Measurements from ENCODE around the gene C1orf56. TPM values are rescaled to one million over a fixed set of nuclear protein-coding genes. Genes with fewer than 3 reads are reported as not detected.
"Not testable (repeated sequence)": the region's sequence is repeated elsewhere in the genome, so short reads cannot be mapped to it uniquely, and the experiment has no call there.

The C1orf56 gene
- total and polyA plus RNA-seq, 3 experiments from 2014 or later: 1.6 to 2.7 (median 2.3) TPM

DNA sequence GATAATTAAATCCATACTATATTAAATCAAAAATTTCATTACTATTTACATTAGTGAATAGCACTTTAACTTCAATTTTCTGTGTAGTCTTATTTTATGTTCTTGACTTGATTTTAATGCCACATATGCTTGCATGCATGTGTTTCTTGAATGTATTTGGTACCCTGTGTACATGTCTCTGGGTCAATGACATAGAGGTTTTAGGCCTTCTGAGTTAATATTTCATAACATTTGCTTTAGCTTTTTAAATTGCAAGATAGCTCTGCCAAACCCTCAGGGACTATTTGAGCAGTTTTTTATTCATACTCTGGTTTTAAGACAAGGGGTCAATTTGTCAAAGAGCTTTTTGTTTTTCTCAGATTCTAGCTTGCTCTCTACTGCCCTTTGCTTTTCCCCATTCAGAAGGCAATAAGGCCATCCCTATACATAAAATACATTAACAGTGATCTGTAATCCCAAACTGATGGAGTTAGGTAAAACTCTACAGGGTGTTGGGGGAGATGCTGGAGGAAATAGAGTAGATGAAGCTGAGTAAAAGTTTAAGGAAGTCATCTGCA is 17.6 kb downstream of the C1orf56 start:
- H3K36me3 ChIP-seq (ENCODE audit: insufficient read depth, low read length): no peaks in the 10 kb centered on the region
- Mint-ChIP-seq H3K36me3 (peaks cover 0 to under 1% (median 0%) of the 10 kb centered on the region in 3 donors), H3K27me3 (no peaks in the 10 kb centered on the region), H3K4me1 (peaks cover 18 to 23% (median 22%) of the 10 kb centered on the region in 3 donors), H3K27ac (peak overlapping the region in 2 of 8 donors; percentile 23 to 71), H3K9me3 (no peaks in the 10 kb centered on the region), H3K4me3 (peak overlapping the region in 1 of 7 donors; percentile 17)
- no peak overlapping the region for H3K27ac ChIP-seq (ENCODE audit: low read depth, low read length)
- no peak overlapping the region for H3K4me3 ChIP-seq (ENCODE audit: low read length)
- no peak for DNase-seq
- no peaks in the 10 kb centered on the region for H3K27me3 ChIP-seq (ENCODE audit: insufficient read depth, low read length, poor library complexity, severe bottlenecking)
- POLR2A ChIA-PET: interaction anchor here (0.7 to 1.0 kb wide), 2 partner anchors 17 to 18 kb away, joined by 3 read pairs; partner anchors contain the start of gene C1orf56
- CTCF ChIA-PET: interaction anchor here (0.6 to 2.0 kb wide), 5 partner anchors 11 to 701 kb away, joined by 3 to 6 read pairs (median 4); partner anchors contain the start of genes C1orf56 and RPRD2
- no peaks in the 10 kb centered on the region for H3K4me1 ChIP-seq (ENCODE audit: insufficient read depth, low read length)
- H3K9me3 ChIP-seq (ENCODE audit: low read length): no peaks in the 10 kb centered on the region

DNA sequence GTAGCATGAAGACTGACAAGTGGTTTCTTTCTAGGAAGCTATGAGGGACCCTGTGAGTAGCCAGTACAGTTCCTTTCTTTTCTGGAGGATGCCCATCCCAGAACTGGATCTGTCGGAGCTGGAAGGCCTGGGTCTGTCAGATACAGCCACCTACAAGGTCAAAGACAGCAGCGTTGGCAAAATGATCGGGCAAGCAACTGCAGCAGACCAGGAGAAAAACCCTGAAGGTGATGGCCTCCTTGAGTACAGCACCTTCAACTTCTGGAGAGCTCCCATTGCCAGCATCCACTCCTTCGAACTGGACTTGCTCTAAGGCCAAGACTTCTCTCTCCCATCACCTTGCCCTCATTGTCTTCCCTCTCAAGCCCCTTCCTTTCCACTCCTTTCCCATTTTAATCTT is 19.6 kb downstream of the C1orf56 start:
- H3K27me3 Mint-ChIP-seq: no peaks in the 10 kb centered on the region
- H3K27ac ChIP-seq (ENCODE audit: low read depth, low read length): no peak overlapping the region
- H3K4me3 ChIP-seq (ENCODE audit: low read length): no peak overlapping the region
- ChIA-PET POLR2A (interaction anchor here (0.6 kb wide), 1 partner anchor 9 kb away, joined by 4 read pairs; no protein-coding TSS in a partner anchor), CTCF (interaction anchor here (1.2 kb wide), 1 partner anchor 42 kb away, joined by 4 read pairs; no protein-coding TSS in a partner anchor)
- H3K9me3 ChIP-seq (ENCODE audit: low read length): no peaks in the 10 kb centered on the region
- H3K4me1 ChIP-seq (ENCODE audit: insufficient read depth, low read length): peaks cover 10% of the 10 kb centered on the region
- H3K4me3 Mint-ChIP-seq: peak overlapping the region in 1 of 7 donors; percentile 64
- no peaks in the 10 kb centered on the region for H3K27me3 ChIP-seq (ENCODE audit: insufficient read depth, low read length, poor library complexity, severe bottlenecking)
- DNase-seq: no peak
- H3K4me1 Mint-ChIP-seq: peaks cover 18 to 20% (median 19%) of the 10 kb centered on the region in 3 donors
- peak overlapping the region in 3 of 8 donors; percentile 11 to 94 (median 66) for H3K27ac Mint-ChIP-seq
- H3K9me3 Mint-ChIP-seq: no peaks in the 10 kb centered on the region
- no peaks in the 10 kb centered on the region for H3K36me3 ChIP-seq (ENCODE audit: insufficient read depth, low read length)
- H3K36me3 Mint-ChIP-seq: peaks cover 0 to 13% (median 0%) of the 10 kb centered on the region in 3 donors

DNA sequence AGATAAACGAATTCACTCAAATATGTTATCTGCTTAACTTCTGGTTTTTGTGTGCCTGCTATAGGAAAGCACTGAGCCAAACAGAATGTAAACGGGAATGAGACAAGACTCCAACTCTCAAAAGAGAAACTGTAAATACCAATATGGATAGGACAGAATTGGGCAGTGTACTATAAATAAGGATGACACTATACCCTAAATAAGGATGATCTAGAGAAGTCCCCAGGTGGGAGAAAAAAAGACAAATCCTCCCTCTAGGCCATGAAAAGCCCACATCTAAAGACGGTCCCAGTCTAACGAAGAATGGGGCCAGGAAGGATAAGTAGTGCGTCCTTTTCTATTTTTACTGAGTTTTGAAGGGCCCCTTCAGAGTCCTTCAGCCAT is 21.5 kb downstream of the C1orf56 start:
- no peaks in the 10 kb centered on the region for H3K9me3 ChIP-seq (ENCODE audit: low read length)
- H3K27ac ChIP-seq (ENCODE audit: low read depth, low read length): peak overlapping the region; percentile 43
- no peaks in the 10 kb centered on the region for H3K36me3 ChIP-seq (ENCODE audit: insufficient read depth, low read length)
- Mint-ChIP-seq H3K27ac (peak overlapping the region in 7 of 8 donors; percentile 26 to 100 (median 94)), H3K4me1 (peaks cover 24 to 29% (median 29%) of the 10 kb centered on the region in 3 donors), H3K9me3 (no peaks in the 10 kb centered on the region), H3K36me3 (peaks cover 0 to 18% (median 3%) of the 10 kb centered on the region in 3 donors), H3K4me3 (peak overlapping the region; percentile 73 to 98 (median 97)), H3K27me3 (no peaks in the 10 kb centered on the region)
- no peak for DNase-seq
- no peak overlapping the region for H3K4me3 ChIP-seq (ENCODE audit: low read length)
- H3K4me1 ChIP-seq (ENCODE audit: insufficient read depth, low read length): peaks cover 11% of the 10 kb centered on the region
- ChIA-PET CTCF (interaction anchor here (1.4 to 5.5 kb wide), 3 partner anchors 9 to 45 kb away, joined by 7 to 74 read pairs (median 32); partner anchors contain the start of genes CDC42SE1 and MLLT11), POLR2A (no interaction called here)
- no peaks in the 10 kb centered on the region for H3K27me3 ChIP-seq (ENCODE audit: insufficient read depth, low read length, poor library complexity, severe bottlenecking)

DNA sequence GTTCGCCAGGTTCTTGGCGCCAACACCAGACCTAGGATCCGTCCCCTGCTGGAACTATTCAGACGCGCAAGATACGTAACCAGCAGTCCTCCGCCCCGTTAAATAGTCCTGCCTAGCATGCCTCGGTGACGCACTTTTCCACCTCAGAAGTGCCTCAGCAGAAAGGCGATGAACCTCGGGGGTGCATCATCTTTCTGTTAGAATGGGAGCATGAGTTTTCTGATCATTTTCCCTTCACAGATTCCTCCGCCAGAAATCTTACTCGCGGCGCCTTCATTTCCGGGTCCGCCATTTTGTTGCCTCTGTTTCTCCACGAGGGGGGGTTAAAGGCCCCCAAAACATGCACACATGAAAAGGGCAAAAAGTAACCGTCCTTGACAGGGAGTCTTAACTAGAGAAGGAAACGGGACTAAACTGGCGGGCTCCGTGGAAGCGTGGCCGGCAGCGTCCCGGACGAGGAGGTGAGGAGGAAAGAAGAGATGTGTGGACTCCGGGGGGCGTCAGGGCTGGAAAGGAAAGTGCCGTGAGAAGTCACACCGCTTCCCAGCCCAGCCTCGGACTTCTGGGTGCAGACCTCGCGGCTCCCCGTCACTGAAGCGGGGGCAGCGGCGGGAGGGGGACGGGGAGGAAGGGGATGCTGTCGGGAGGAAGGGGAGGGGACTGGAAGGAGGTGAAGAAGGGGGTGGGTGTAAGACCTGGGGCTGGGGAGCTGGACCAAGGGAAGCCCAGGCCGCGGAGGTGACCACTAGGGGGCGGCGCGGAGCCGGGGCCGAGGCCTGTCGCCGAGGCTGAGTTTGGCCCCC is 23.1 kb downstream of the C1orf56 start, which contains the start of gene GABPB2:
GABPB2 (plus strand) TSS at position 288 of the 803 bp plus-strand sequence. CDS start 17,429 bp downstream, outside the sequence.
- ChIA-PET POLR2A (interaction anchor here (0.6 to 1.4 kb wide), 6 partner anchors 11 to 97 kb away, joined by 3 to 7 read pairs (median 5); partner anchors contain the start of genes CDC42SE1 and MLLT11), CTCF (interaction anchor here (1.0 to 5.5 kb wide), 13 partner anchors 12 to 91 kb away, joined by 3 to 74 read pairs (median 6); partner anchors contain the start of genes C1orf56, CDC42SE1, MLLT11 and TNFAIP8L2)
- Histone ChIP-seq H3K9me3 (ENCODE audit: low read length) (no peaks in the 10 kb centered on the region), H3K27me3 (ENCODE audit: insufficient read depth, low read length, poor library complexity, severe bottlenecking) (no peaks in the 10 kb centered on the region), H3K4me3 (ENCODE audit: low read length) (peak within 1 kb of the TSS; percentile 88), H3K4me1 (ENCODE audit: insufficient read depth, low read length) (peaks cover 11% of the 10 kb centered on the region), H3K27ac (ENCODE audit: low read depth, low read length) (peak within 1 kb of the TSS; percentile 94), H3K36me3 (ENCODE audit: insufficient read depth, low read length) (no peaks in the 10 kb centered on the region)
- Mint-ChIP-seq H3K27me3 (no peaks in the 10 kb centered on the region), H3K27ac (peak within 1 kb of the TSS; percentile 96 to 100 (median 100)), H3K9me3 (no peaks in the 10 kb centered on the region), H3K36me3 (peaks cover 0 to 26% (median 3%) of the 10 kb centered on the region in 3 donors), H3K4me1 (peaks cover 25 to 31% (median 31%) of the 10 kb centered on the region in 3 donors), H3K4me3 (peak within 1 kb of the TSS; percentile 96 to 99 (median 98))
- peak; percentile 76 to 92 (median 86) for DNase-seq

DNA sequence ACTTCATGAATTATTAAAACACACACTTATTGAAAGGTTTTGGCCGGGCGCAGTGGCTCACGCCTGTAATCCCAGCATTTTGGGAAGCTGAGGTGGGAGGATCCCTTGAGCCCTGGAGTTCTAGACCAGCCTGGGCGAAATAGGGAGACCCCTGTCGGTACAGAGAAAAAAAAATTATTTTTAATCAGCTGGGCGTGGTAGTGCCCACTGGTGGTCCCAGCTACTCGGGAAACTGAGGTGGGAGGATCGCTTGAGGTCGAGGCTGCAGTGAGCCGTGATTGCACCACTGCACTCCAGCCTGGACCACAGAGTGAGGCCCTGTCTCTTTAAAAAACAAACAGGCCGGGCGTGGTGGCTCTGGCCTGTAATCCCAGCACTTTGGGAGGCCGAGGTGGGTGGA is 24.7 kb downstream of the C1orf56 start:
- POLR2A ChIA-PET: interaction anchor here (0.8 kb wide), 1 partner anchor 16 kb away, joined by 6 read pairs; no protein-coding TSS in a partner anchor
- Mint-ChIP-seq H3K27me3 (no peaks in the 10 kb centered on the region), H3K4me1 (peaks cover 27 to 33% (median 33%) of the 10 kb centered on the region in 3 donors), H3K4me3 (peak overlapping the region; percentile 96 to 99 (median 98)), H3K27ac (peak overlapping the region in 5 of 8 donors; percentile 61 to 100 (median 100)), H3K9me3 (no peaks in the 10 kb centered on the region), H3K36me3 (peaks cover 0 to 35% (median 3%) of the 10 kb centered on the region in 3 donors)
- H3K4me3 ChIP-seq (ENCODE audit: low read length): no peak overlapping the region
- H3K27me3 ChIP-seq (ENCODE audit: insufficient read depth, low read length, poor library complexity, severe bottlenecking): no peaks in the 10 kb centered on the region
- no peak for DNase-seq
- CTCF ChIA-PET: interaction anchor here (0.8 to 5.5 kb wide), 8 partner anchors 9 to 84 kb away, joined by 3 to 74 read pairs (median 6); partner anchors contain the start of genes C1orf56, CDC42SE1, MINDY1 and MLLT11
- H3K36me3 ChIP-seq (ENCODE audit: insufficient read depth, low read length): no peaks in the 10 kb centered on the region
- H3K9me3 ChIP-seq (ENCODE audit: low read length): no peaks in the 10 kb centered on the region
- peaks cover 11% of the 10 kb centered on the region for H3K4me1 ChIP-seq (ENCODE audit: insufficient read depth, low read length)
- no peak overlapping the region for H3K27ac ChIP-seq (ENCODE audit: low read depth, low read length)

DNA sequence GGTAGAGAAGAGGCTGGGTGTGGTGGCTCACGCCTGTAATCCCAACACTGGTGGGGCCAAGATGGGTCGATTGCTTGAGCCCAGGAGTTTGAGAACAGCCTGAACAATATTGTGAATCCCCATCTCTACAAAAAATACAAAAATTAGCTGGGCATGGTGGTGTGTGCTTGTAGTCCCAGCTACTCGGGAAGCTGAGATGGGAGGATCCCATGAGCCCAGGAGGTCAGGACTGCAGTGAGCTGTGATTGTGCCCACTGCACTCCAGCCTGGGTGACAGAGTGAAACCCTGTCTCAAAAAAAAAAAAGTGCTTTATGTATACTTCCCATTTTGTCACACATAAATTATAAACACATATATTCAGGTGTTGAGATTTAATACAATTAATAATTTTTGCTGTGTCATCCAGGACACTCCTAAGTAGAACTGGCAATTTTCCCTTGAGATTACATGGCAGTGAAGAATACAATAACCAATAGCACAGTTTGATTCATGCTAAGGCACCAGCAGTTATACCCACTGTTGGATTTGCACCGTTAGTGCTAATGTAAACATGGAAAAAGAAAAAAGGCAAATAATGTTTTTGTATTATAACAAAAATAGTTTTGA is 38.5 kb downstream of the C1orf56 start:
- no peak overlapping the region for H3K27ac ChIP-seq (ENCODE audit: low read depth, low read length)
- DNase-seq: no peak
- no peaks in the 10 kb centered on the region for H3K27me3 ChIP-seq (ENCODE audit: insufficient read depth, low read length, poor library complexity, severe bottlenecking)
- H3K4me1 ChIP-seq (ENCODE audit: insufficient read depth, low read length): no peaks in the 10 kb centered on the region
- Mint-ChIP-seq H3K4me3 (no peak overlapping the region), H3K4me1 (no peaks in the 10 kb centered on the region), H3K36me3 (peaks cover 0 to 20% (median 6%) of the 10 kb centered on the region in 3 donors), H3K27me3 (no peaks in the 10 kb centered on the region), H3K27ac (peak overlapping the region in 1 of 8 donors; percentile 32), H3K9me3 (no peaks in the 10 kb centered on the region)
- ChIA-PET CTCF (interaction anchor here (1.3 to 3.3 kb wide), 4 partner anchors 13 to 69 kb away, joined by 4 to 10 read pairs (median 6); partner anchors contain the start of gene GABPB2), POLR2A (no interaction called here)
- H3K4me3 ChIP-seq (ENCODE audit: low read length): no peak overlapping the region
- no peaks in the 10 kb centered on the region for H3K36me3 ChIP-seq (ENCODE audit: insufficient read depth, low read length)
- H3K9me3 ChIP-seq (ENCODE audit: low read length): no peaks in the 10 kb centered on the region

DNA sequence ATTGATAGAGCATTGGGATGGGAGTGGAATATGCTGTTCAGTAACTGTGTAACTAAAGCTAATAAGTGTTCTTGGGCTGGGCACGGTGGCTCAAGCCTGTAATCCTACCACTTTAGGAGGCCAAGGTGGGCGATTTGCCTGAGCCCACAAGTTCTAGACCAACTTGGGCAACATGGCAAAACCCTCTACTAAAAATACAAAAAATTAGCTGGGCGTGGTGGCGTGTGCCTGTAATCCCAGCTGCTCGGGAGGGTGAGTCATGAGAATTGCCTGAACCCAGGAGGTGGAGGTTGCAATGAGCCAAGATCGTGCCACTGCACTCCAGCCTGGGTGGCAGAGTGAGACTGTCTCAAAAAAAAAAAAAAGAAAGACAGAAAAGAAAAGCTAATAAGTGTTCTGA is 49.9 kb downstream of the C1orf56 start:
- ChIA-PET POLR2A (interaction anchor here (0.7 to 1.7 kb wide), 2 partner anchors 13 to 42 kb away, joined by 4 to 5 read pairs; no protein-coding TSS in a partner anchor), CTCF (interaction anchor here (0.9 to 2.5 kb wide), 5 partner anchors 11 to 73 kb away, joined by 3 to 13 read pairs (median 5); partner anchors contain the start of gene TNFAIP8L2)
- Mint-ChIP-seq H3K36me3 (peaks cover 4 to 44% (median 8%) of the 10 kb centered on the region in 3 donors), H3K27ac (peak overlapping the region in 2 of 8 donors; percentile 37 to 45)
- H3K4me3 ChIP-seq (ENCODE audit: low read length); DNase-seq; H3K27ac ChIP-seq (ENCODE audit: low read depth, low read length); H3K27me3 Mint-ChIP-seq; H3K4me1 ChIP-seq (ENCODE audit: insufficient read depth, low read length); H3K9me3 Mint-ChIP-seq; H3K9me3 ChIP-seq (ENCODE audit: low read length); H3K4me3 Mint-ChIP-seq; H3K4me1 Mint-ChIP-seq; H3K27me3 ChIP-seq (ENCODE audit: insufficient read depth, low read length, poor library complexity, severe bottlenecking); H3K36me3 ChIP-seq (ENCODE audit: insufficient read depth, low read length): not testable (repeated sequence)

Data from CD8-positive, alpha-beta memory T cell (primary cell).